GM11168 (cell line): ENCODE data around the gene IRS2.

Source experiments
- in situ Hi-C: fragments of 300-500 bp; cut with MboI; formaldehyde crosslinking; loops from one replicate; pipeline ENCODE4 v1.12.0; 2022; ENCODE audit warnings: low sequenced_read_pairs; ENCODE audit not compliant: unreplicated experiment

Gene IRS2

GRCh38 chr13:109781384-109782065, 4.9 kb downstream of the IRS2 start:
- in situ Hi-C loops: no loop called here

GRCh38 chr13:109780845-109781383, 5.5 kb downstream of the IRS2 start:
- in situ Hi-C loops: no loop called here

DNA sequence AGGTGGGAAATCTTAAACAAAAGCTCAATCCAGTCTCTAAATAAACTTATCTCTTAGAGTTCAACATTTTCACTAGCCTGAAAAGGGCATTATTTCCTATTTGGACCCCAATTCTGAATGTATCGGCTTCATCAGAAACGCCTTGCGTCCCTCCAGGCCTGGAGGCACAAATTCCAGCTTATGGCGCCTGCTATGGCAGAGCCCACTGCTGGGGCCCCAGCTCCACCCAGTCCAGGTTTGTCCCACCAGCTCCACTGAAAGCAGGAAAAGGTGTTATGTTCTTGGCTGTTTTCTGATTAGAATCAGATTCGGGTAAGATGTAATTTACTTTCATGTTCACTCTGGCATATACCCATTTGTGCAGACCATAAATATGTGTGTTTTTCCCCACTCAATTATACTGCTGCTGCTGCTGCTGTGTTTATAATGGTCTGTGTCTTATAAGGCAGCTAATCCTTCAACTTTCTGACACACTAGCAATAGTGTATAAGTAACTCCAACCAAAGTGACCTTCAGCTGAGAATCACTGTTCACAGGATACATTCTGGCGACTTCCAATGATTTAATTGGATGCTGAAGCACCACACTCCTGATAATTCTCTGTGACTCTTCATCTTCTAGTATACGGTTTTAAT, 6.4 kb downstream of the IRS2 start:
- in situ Hi-C loops: no loop called here

DNA sequence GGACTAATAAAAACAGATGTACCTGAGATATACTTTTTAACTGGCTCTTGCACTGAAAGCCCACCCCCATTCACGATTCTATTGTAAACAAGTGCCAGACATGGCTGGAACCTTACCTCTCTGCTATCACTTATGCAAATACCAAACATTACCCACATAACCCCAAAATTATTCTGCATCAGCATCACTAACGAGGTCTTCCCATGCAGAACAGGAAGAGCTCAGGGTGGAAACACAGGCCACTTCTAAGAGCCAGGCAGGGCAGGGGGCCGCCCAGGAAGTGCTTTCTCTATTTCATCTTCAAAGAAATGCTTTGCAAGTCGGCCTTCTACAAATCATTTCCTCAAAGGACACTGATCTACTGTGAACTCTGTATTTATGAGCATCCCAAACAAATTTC, 7.3 kb downstream of the IRS2 start:
- in situ Hi-C loops: no loop called here

DNA sequence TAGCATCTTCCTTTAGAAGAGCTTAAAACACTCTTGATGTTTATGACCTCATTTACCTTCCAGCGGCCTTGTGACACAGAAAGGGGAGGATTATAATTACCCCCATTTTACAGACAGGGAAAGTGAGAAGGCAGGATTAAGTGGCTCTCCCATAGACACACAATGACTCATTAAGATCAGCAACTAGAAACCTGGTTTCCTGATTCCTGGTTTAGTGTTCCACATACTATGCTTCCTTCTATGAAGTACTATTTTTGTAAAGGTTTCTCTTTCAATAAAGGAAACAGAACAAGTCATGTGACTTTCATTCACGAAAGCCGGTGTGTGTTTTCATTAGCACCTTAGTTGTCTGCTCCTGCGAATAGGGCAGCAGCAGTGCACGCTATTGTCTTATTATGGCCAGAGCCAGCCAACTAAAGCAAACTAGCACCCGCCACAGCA, 8.3 kb downstream of the IRS2 start:
- in situ Hi-C loops: no loop called here

- in situ Hi-C loops: no loop called here
Measured at GRCh38 chr13:109776575-109776974, 9.8 kb downstream of the IRS2 start.

GRCh38 chr13:109773786-109774185, 12.6 kb downstream of the IRS2 start:
- in situ Hi-C loops: no loop called here

DNA sequence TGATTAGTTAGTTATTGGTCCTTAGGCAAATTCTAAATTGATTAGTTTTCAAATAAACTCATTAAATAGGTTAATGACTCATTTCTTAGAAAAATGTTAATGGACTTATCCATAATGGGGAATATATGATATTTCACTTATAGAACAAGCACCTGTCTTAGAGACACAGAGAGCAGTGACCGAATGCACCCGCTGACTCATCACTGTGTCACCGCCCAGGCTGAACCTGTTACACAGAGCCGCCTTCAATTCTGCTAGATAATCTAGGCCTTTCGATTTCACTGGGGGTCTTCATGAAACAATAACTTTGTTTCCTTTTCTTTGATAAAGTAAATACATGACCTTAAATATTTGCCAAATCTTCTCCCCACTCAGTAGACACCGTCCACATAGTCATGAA, 13.1 kb downstream of the IRS2 start:
- in situ Hi-C loops: no loop called here

DNA sequence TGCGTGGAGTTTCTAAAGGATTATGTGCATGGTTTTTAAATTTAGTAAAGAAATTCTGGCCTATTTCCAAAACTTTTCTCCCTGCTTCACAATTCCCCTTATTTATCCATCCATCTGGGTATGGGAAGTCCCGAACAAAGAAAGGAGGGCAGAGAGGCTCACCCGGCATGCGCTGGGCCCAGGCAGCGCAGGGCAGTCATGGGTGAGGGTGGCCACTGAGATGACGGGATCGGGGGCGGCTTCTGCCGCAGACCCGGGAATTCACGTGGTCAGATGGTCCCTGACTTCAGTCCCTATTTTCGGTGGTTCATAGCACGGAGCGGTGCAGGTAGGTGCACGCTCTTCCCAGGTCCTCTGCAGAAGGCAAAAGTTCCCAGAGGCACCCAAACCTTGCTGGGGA, 14.5 kb downstream of the IRS2 start:
- in situ Hi-C loops: no loop called here

- in situ Hi-C loops: no loop called here
Measured at GRCh38 chr13:109770436-109770835, 15.9 kb downstream of the IRS2 start.

- in situ Hi-C loops: no loop called here
Measured at GRCh38 chr13:109769921-109770320, 16.5 kb downstream of the IRS2 start.

DNA sequence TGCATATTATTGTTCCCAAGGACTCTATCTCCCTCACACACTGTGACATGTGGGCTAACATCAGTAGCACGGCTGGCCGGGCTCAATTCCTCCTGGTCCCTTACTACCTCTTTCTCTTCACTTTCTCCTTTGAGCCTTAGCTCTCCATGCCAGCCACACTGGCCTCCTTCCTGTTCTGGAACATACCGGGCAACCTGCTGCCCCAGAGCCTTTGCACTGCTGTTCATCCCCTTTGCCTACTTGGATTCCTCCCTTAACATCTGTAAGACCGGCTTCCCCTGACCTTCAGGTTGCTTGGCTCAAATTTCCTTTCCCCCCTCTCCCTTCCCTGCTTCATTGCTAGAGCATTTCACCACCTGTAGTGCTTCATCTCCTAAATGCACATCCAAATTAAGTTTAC, 17.1 kb downstream of the IRS2 start:
- in situ Hi-C loops: no loop called here

GRCh38 chr13:109768616-109769015, 17.8 kb downstream of the IRS2 start:
- in situ Hi-C loops: no loop called here

DNA sequence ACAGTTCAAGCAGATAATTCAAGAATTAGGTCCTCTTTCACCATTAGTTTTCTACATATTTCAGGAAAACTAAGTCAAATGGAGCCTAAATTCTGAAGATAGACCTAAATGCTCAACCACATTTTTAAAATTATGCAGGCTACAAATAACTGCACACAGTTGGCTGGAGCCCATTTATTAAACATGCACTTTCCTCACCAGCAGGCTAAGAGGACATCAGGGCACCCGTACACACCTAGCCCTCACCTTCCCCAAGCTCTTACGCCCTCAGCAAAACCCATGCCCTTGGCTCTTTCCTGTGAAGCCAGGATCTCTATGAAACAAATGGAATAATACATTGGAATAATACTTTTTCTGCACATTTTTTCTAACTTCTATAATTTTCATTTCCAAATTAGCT, 18.2 kb downstream of the IRS2 start:
- in situ Hi-C loops: no loop called here

GRCh38 chr13:109767023-109767422, 19.4 kb downstream of the IRS2 start:
- in situ Hi-C loops: no loop called here

- in situ Hi-C loops: no loop called here
Measured at GRCh38 chr13:109764470-109765291, 21.7 kb downstream of the IRS2 start.

- in situ Hi-C loops: no loop called here
Measured at GRCh38 chr13:109764045-109764444, 22.3 kb downstream of the IRS2 start.

- in situ Hi-C loops: no loop called here
Measured at GRCh38 chr13:109762791-109763190, 23.6 kb downstream of the IRS2 start.

GRCh38 chr13:109761695-109762094, 24.7 kb downstream of the IRS2 start:
- in situ Hi-C loops: no loop called here

DNA sequence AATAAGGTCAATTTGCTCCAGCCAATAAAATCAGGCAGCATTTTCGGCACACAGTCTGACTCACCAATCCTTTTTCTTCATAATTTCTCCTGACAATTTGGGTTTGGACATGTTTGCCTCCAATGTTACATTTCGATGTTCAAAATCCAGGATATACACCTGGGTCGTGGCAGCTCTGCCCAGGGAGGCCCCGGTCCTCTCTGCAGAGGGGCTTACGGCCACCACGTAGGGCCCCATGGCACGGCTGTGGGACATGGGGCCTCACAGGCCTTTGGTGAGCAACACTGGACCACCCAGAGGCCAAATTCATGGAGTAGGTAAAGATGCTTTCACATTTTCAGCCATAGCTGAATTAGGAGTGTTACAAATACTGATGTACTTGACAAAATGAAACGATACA, 25.4 kb downstream of the IRS2 start:
- in situ Hi-C loops: no loop called here

- in situ Hi-C loops: no loop called here
Measured at GRCh38 chr13:109760402-109760801, 26.0 kb downstream of the IRS2 start.
